Upper lobe of left lung (tissue), 6 donors: ENCODE data around the gene ENOX1. TPM values are rescaled to one million over a fixed set of nuclear protein-coding genes. Genes with fewer than 3 reads are reported as not detected.

Source experiments
- ATAC-seq, 2 donors: fragments of 200-7000 bp; cut with Tn5 transposase; one replicate each; pipeline ENCODE4 v1.9.1; 2022; ENCODE audit warnings: mild to moderate bottlenecking in 2 of 2, moderate library complexity in 2 of 2; ENCODE audit not compliant: low FRiP score in 2 of 2
- DNase-seq, 2 donors: peaks; one replicate each; pipeline ENCODE4 v3.0.0-alpha.2; 2019 to 2020
- H3K27ac ChIP-seq, 4 donors: fragments of 200-600 bp; sonication (generic); one replicate each; pipeline ENCODE4 v1.5.1; 2016 to 2019
- H3K27me3 ChIP-seq, 4 donors: fragments of 200-600 bp; sonication (generic); one replicate each; pipeline ENCODE4 v1.5.1; 2017 to 2019
- H3K36me3 ChIP-seq, 4 donors: fragments of 200-600 bp; sonication (generic); one replicate each; pipeline ENCODE4 v1.5.1; 2016 to 2019
- H3K4me1 ChIP-seq, 4 donors: fragments of 200-600 bp; sonication (generic); one replicate each; pipeline ENCODE4 v1.5.1; 2018 to 2019
- H3K4me3 ChIP-seq, 4 donors: fragments of 200-600 bp; sonication (generic); one replicate each; pipeline ENCODE4 v1.5.1; 2017 to 2019; ENCODE audit warnings: mild to moderate bottlenecking in 2 of 4, moderate library complexity in 1 of 4
- H3K9me3 ChIP-seq, 4 donors: fragments of 200-600 bp; sonication (generic); one replicate each; pipeline ENCODE4 v1.5.1; 2018 to 2019
- CTCF ChIP-seq, 6 experiments: fragments of 450-650 bp in 4 of 6; fragments of 200-600 bp in 2 of 6; sonication (generic) in 2 of 6; IDR thresholded peaks; one replicate each; pipeline ENCODE4 v1.5.1; 2016 to 2019; ENCODE audit warnings: antibody characterized with exemption in 6 of 6
- EP300 ChIP-seq, 4 donors: sonication (generic); formaldehyde crosslinking; IDR thresholded peaks; one replicate each; pipeline ENCODE4 v1.5.1; 2017; ENCODE audit warnings: antibody characterized with exemption in 4 of 4, control low read depth in 2 of 4
- POLR2A ChIP-seq, 4 donors: fragments of 450-650 bp; IDR thresholded peaks; one replicate each; pipeline ENCODE4 v1.5.1; 2016 to 2017; ENCODE audit warnings: antibody characterized with exemption in 4 of 4, mild to moderate bottlenecking in 2 of 4
- POLR2AphosphoS5 ChIP-seq, 2 donors: sonication (generic); formaldehyde crosslinking; IDR thresholded peaks; one replicate each; pipeline ENCODE4 v1.5.1; 2017; ENCODE audit warnings: antibody characterized with exemption in 2 of 2
- WGBS, 2 donors: methylation state at CpG; one replicate each; pipeline ENCODE4 v1.1.5; 2017 to 2018; 5-methylcytosine and 5-hydroxymethylcytosine counted together
- total RNA-seq, 6 donors: library from RNA; depleted of rRNA in 4 of 6; stranded (reverse); fragments of >200 nt in 4 of 6; gene quantifications; one replicate each; pipeline versions ENCODE4 v1.1.0 to v1.2.1, GENCODE V29; 2016 to 2021
- donor health status: DM: no; HTN: no; CAD: no; lungs with moderate emphysema.
- donor health status: DM: no; HTN: yes; CAD: no; lungs with severe emphysema.

The ENOX1 gene
- total RNA-seq, 6 donors from 2014 or later = 0.20 to 1.0 (median 0.46) TPM; not detected in 2

- H3K4me1 ChIP-seq = no peaks in the 10 kb centered on the region
- WGBS, 2 donors = 74 to 75% methylated on average over 8 of the region's 8 CpGs
- no peaks in the 10 kb centered on the region for H3K9me3 ChIP-seq
- TF ChIP-seq POLR2A (IDR thresholded peaks at IDR 0.05) (no peak), CTCF (IDR thresholded peaks at IDR 0.05) (no peak), EP300 (IDR thresholded peaks at IDR 0.05) (no peak), POLR2AphosphoS5 (IDR thresholded peaks at IDR 0.05) (no peak)
- H3K36me3 ChIP-seq = no peaks in the 10 kb centered on the region
- H3K27ac ChIP-seq = no peak overlapping the region
- H3K27me3 ChIP-seq = no peaks in the 10 kb centered on the region
- DNase-seq (no peak), ATAC-seq (no peak)
- H3K4me3 ChIP-seq = no peak overlapping the region
Measured at GRCh38 chr13:43431841-43432240, 354.9 kb downstream of the ENOX1 start.

DNA sequence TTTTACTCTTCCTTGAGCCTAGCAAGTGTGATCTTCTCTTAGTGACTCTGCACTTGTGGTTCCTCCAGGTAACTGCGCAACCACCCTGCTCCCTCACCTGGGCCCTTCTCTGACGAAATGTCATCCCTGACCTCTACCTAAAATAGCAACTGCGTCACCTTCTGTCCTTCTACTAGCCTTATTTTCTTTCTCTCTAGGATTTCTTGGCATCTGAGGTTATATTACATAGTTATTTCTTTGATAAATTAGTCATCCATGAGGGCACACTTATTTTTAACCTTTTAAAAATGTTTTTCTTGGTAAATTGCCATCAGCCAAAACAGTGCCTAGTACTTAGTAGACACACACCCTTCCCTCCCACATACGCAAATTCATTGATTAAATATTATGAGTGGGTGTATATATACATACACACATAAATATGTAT is 355.5 kb downstream of the ENOX1 start:
- DNase-seq (no peak), ATAC-seq (no peak)
- no peak overlapping the region for H3K4me3 ChIP-seq
- no peaks in the 10 kb centered on the region for H3K4me1 ChIP-seq
- H3K9me3 ChIP-seq = no peaks in the 10 kb centered on the region
- 74 to 85% methylated on average over 4 of the region's 4 CpGs for WGBS, 2 donors
- no peaks in the 10 kb centered on the region for H3K27me3 ChIP-seq
- H3K36me3 ChIP-seq = no peaks in the 10 kb centered on the region
- TF ChIP-seq POLR2A (IDR thresholded peaks at IDR 0.05) (no peak), POLR2AphosphoS5 (IDR thresholded peaks at IDR 0.05) (no peak), CTCF (IDR thresholded peaks at IDR 0.05) (no peak), EP300 (IDR thresholded peaks at IDR 0.05) (no peak)
- no peak overlapping the region for H3K27ac ChIP-seq

DNA sequence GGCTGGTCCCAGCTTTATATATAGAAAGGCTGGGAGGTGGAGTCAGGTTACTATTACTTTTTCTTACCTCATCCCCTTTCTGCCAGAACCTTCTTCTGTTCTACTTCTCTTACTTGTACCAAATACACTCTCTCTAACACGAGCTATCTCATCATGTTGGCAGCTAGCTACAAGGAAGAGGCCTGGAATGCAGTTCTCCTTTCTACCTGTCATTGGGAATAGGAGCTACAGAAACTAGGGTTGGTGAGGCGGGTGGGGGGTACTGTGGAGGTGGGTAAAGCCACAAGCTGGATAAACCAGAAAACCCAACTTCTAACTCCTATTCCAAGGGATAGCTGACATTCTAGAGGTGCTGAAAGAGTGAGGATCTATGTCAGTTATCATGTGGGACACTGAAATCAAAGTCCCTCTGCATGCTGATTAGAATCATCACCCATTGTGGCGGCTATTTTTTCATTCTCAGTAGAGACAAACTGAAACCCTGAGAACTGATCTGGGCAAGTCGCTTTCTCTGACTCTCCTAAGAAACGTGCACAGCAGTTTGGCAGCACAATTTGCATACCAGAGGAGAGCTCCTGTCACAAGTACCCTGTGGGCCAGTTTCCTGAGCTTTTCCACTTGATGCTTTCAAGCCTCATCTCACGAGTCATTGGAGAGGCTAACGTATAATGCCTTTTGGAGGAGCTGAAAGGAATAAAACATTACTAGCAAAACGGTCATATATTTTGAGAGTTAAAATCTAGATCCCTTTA is 358.1 kb downstream of the ENOX1 start:
- H3K27ac ChIP-seq = no peak overlapping the region
- 53 to 77% methylated on average over 7 to 8 of the region's 8 CpGs for WGBS, 2 donors
- no peaks in the 10 kb centered on the region for H3K27me3 ChIP-seq
- no peaks in the 10 kb centered on the region for H3K36me3 ChIP-seq
- TF ChIP-seq POLR2AphosphoS5 (IDR thresholded peaks at IDR 0.05) (no peak), CTCF (IDR thresholded peaks at IDR 0.05) (no peak), EP300 (IDR thresholded peaks at IDR 0.05) (no peak), POLR2A (IDR thresholded peaks at IDR 0.05) (no peak)
- peak in 1 of 2 donors; percentile 40 for DNase-seq
- peak in 1 of 2 donors; percentile 37 for ATAC-seq
- no peaks in the 10 kb centered on the region for H3K4me1 ChIP-seq
- no peak overlapping the region for H3K4me3 ChIP-seq
- no peaks in the 10 kb centered on the region for H3K9me3 ChIP-seq

DNA sequence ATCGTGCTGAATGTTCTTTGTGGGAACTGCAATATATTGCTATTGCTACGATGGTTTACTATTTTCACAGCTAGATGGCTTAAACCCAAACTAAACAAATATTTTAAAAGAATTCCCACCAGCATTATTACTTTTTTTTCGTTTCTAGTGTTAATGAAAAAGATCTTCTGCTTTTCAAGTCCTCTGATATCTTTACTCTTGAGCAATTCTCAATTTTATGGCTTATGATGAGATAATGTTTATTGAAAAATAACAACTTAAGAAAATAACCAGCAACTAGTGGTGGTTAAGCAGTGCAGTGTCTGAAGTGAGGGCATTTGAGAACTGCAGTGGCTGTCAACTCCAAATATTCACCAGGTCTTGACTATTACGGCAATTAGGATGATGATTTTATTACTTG is 360.4 kb downstream of the ENOX1 start:
- no peaks in the 10 kb centered on the region for H3K27me3 ChIP-seq
- no peak overlapping the region for H3K4me3 ChIP-seq
- H3K9me3 ChIP-seq = no peaks in the 10 kb centered on the region
- DNase-seq = no peak
- WGBS, 2 donors = 62 to 65% methylated on average over 4 of the region's 4 CpGs
- H3K4me1 ChIP-seq = no peaks in the 10 kb centered on the region
- no peak for TF ChIP-seq EP300 (IDR thresholded peaks at IDR 0.05)
- no peak for TF ChIP-seq POLR2A (IDR thresholded peaks at IDR 0.05)
- TF ChIP-seq CTCF (IDR thresholded peaks at IDR 0.05) = no peak
- TF ChIP-seq POLR2AphosphoS5 (IDR thresholded peaks at IDR 0.05) = no peak
- H3K27ac ChIP-seq = no peak overlapping the region
- ATAC-seq = no peak
- H3K36me3 ChIP-seq = no peaks in the 10 kb centered on the region

- no peak for ATAC-seq
- H3K9me3 ChIP-seq = no peaks in the 10 kb centered on the region
- H3K27me3 ChIP-seq = no peaks in the 10 kb centered on the region
- H3K4me3 ChIP-seq = no peak overlapping the region
- no peak overlapping the region for H3K27ac ChIP-seq
- no peaks in the 10 kb centered on the region for H3K4me1 ChIP-seq
- DNase-seq = no peak
- TF ChIP-seq POLR2A (IDR thresholded peaks at IDR 0.05) (no peak), CTCF (IDR thresholded peaks at IDR 0.05) (no peak), POLR2AphosphoS5 (IDR thresholded peaks at IDR 0.05) (no peak), EP300 (IDR thresholded peaks at IDR 0.05) (no peak)
- H3K36me3 ChIP-seq = no peaks in the 10 kb centered on the region
- WGBS, 2 donors = 87 to 93% methylated on average over 1 of the region's 1 CpG
Measured at GRCh38 chr13:43425234-43425633, 361.5 kb downstream of the ENOX1 start.
